ENCODE data around the gene NR2F6.

DNA sequence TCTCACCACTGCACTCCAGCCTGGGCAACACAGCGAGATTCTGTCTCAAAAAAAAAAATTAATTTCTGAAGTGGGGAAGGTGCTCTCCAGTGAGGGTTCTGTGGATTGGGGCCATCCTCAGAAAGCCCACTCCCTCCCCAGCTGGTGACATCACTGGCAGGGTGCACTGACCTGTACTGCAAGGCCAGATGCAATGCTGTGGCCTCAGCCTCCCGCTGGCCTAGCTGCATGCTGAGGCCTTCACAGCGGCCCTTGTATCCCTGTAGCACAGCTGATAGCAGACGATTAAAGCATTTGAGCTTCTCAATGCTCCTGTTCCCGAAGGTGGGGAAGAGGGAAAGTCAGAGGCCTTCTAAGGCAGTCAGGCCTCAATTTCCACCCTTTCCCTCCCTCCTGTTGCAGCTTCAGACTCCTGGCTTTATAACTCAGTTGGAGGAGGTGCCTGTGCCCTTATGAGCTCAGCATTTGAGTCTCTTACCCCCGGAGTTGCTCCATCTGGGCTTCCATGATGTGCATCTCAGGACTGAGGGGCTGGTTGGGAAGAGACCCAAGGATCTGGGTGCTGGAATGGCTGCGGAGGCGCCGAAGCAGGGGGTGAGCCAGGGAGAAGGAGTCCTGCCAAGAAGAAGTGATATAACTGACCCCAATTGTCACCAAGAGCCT lies 13.5 kb upstream of the NR2F6 start:
- TF ChIP-seq ZFP30 (CRISPR knock-in tag; IDR thresholded peaks at IDR 0.05), result no peak
- TF ChIP-seq ZFP3 (CRISPR knock-in tag; IDR thresholded peaks at IDR 0.05), result no peak
- no peak for TF ChIP-seq ISL1 (CRISPR knock-in tag; IDR thresholded peaks at IDR 0.05)
- TF ChIP-seq, protein P1, sequence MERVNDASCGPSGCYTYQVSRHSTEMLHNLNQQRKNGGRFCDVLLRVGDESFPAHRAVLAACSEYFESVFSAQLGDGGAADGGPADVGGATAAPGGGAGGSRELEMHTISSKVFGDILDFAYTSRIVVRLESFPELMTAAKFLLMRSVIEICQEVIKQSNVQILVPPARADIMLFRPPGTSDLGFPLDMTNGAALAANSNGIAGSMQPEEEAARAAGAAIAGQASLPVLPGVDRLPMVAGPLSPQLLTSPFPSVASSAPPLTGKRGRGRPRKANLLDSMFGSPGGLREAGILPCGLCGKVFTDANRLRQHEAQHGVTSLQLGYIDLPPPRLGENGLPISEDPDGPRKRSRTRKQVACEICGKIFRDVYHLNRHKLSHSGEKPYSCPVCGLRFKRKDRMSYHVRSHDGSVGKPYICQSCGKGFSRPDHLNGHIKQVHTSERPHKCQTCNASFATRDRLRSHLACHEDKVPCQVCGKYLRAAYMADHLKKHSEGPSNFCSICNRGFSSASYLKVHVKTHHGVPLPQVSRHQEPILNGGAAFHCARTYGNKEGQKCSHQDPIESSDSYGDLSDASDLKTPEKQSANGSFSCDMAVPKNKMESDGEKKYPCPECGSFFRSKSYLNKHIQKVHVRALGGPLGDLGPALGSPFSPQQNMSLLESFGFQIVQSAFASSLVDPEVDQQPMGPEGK (CRISPR knock-in tag; IDR thresholded peaks at IDR 0.05; ENCODE audit: borderline replicate concordance), result no peak
- no peak for TF ChIP-seq TCF4 (CRISPR knock-in tag; IDR thresholded peaks at IDR 0.05; ENCODE audit: borderline replicate concordance)
- no peak for TF ChIP-seq PPARA (CRISPR knock-in tag; IDR thresholded peaks at IDR 0.05; ENCODE audit: borderline replicate concordance)
- TF ChIP-seq, protein P2, sequence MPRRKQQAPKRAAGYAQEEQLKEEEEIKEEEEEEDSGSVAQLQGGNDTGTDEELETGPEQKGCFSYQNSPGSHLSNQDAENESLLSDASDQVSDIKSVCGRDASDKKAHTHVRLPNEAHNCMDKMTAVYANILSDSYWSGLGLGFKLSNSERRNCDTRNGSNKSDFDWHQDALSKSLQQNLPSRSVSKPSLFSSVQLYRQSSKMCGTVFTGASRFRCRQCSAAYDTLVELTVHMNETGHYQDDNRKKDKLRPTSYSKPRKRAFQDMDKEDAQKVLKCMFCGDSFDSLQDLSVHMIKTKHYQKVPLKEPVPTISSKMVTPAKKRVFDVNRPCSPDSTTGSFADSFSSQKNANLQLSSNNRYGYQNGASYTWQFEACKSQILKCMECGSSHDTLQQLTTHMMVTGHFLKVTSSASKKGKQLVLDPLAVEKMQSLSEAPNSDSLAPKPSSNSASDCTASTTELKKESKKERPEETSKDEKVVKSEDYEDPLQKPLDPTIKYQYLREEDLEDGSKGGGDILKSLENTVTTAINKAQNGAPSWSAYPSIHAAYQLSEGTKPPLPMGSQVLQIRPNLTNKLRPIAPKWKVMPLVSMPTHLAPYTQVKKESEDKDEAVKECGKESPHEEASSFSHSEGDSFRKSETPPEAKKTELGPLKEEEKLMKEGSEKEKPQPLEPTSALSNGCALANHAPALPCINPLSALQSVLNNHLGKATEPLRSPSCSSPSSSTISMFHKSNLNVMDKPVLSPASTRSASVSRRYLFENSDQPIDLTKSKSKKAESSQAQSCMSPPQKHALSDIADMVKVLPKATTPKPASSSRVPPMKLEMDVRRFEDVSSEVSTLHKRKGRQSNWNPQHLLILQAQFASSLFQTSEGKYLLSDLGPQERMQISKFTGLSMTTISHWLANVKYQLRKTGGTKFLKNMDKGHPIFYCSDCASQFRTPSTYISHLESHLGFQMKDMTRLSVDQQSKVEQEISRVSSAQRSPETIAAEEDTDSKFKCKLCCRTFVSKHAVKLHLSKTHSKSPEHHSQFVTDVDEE (CRISPR knock-in tag; IDR thresholded peaks at IDR 0.05), result no peak
- TF ChIP-seq CSDC2 (CRISPR knock-in tag; IDR thresholded peaks at IDR 0.05), result no peak
- TF ChIP-seq TOX (CRISPR knock-in tag; IDR thresholded peaks at IDR 0.05; ENCODE audit: borderline replicate concordance), result no peak
- TF ChIP-seq, protein P3, sequence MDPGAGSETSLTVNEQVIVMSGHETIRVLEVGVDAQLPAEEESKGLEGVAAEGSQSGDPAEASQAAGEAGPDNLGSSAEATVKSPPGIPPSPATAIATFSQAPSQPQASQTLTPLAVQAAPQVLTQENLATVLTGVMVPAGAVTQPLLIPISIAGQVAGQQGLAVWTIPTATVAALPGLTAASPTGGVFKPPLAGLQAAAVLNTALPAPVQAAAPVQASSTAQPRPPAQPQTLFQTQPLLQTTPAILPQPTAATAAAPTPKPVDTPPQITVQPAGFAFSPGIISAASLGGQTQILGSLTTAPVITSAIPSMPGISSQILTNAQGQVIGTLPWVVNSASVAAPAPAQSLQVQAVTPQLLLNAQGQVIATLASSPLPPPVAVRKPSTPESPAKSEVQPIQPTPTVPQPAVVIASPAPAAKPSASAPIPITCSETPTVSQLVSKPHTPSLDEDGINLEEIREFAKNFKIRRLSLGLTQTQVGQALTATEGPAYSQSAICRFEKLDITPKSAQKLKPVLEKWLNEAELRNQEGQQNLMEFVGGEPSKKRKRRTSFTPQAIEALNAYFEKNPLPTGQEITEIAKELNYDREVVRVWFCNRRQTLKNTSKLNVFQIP (CRISPR knock-in tag; IDR thresholded peaks at IDR 0.05; ENCODE audit: borderline replicate concordance, low read depth), result no peak
